SK-N-MC (cell line): ENCODE data around the gene LSP1.

Experiments
- EZH2 ChIP-seq: fragments of 200-600 bp; sonication (generic); IDR thresholded peaks from one replicate; pipeline ENCODE4 v1.6.1; 2017; ENCODE audit warnings: antibody characterized with exemption
- POLR2AphosphoS5 ChIP-seq: IDR thresholded peaks from 2 replicates; pipeline ENCODE4 v1.6.1; 2012; ENCODE audit warnings: mild to moderate bottlenecking, low read depth, low read length, borderline replicate concordance

DNA sequence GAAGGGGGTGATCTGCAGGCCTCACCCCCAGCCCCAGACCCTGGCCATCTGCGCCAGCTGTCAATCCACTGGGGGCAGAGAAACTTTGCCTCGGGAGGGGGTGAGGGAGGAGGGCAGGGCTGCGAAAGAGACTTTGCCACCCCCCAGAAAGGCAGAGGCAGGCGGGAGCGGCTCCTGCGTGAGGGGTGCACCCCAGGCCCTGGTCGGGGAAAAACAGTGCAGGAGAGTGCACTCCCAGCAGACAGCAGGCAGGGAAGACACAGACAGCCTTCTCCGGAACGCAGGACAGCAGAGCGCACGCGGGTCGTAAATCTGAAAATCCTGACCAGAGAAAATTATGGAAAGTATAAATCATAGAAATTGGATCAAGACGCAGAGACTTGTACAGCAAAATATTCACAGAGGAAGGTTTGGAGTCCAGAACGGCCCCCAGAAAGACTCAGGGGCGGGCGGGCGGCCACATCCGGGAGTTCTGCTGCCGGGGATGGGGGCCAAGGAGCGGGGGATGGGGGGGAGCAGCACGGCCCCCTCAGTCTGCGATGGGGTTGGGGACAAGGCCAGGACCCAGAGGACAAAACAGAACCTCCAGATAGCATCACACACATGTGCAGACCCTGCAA is 86.2 kb downstream of the LSP1 start:
- TF ChIP-seq EZH2 (no peak), POLR2AphosphoS5 (no peak)
